GM12875 (cell line): ENCODE data around the gene KIAA0040.
"Not testable (repeated sequence)": the region's sequence is repeated elsewhere in the genome, so short reads cannot be mapped to it uniquely, and the experiment has no call there.

Source experiments
- H3K4me3 ChIP-seq: one replicate; pipeline ENCODE4 v1.5.1; 2011; ENCODE audit warnings: low read depth, low read length, control low read depth
- CTCF ChIP-seq: IDR thresholded peaks from 2 replicates; pipeline ENCODE4 v1.5.1; 2011; ENCODE audit warnings: low read depth, mild to moderate bottlenecking, control low read depth, inconsistent platforms, low read length, moderate library complexity, borderline replicate concordance; ENCODE audit not compliant: insufficient read depth

KIAA0040 gene

GRCh38 chr1:175114996-175115395, 77.6 kb downstream of the KIAA0040 start:
- H3K4me3 ChIP-seq = no peak overlapping the region
- TF ChIP-seq CTCF = no peak

GRCh38 chr1:175108331-175108820, 84.2 kb downstream of the KIAA0040 start:
- not testable (repeated sequence) for H3K4me3 ChIP-seq
